Measurements from ENCODE around the gene CUX1.

Gene CUX1

GRCh38 chr7:101916876-101917275, 99.5 kb downstream of the CUX1 start (continued):
- TF ChIP-seq CREB5 (CRISPR knock-in tag; IDR thresholded peaks at IDR 0.05; ENCODE audit: low read depth) = no peak
- TF ChIP-seq BACH2 (CRISPR knock-in tag; IDR thresholded peaks at IDR 0.05; ENCODE audit: borderline replicate concordance) = no peak
- TF ChIP-seq ZNF8 (CRISPR knock-in tag; IDR thresholded peaks at IDR 0.05) = no peak
- TF ChIP-seq ARNTL (CRISPR knock-in tag; IDR thresholded peaks at IDR 0.05; ENCODE audit: borderline replicate concordance, low read depth) = no peak
- TF ChIP-seq OSR1 (CRISPR knock-in tag; IDR thresholded peaks at IDR 0.05) = no peak

GRCh38 chr7:101917566-101917965, 100.1 kb downstream of the CUX1 start:
- no peak for ATAC-seq
- no peak for TF ChIP-seq CREB5 (CRISPR knock-in tag; IDR thresholded peaks at IDR 0.05; ENCODE audit: low read depth)
- no peak for TF ChIP-seq ZC3H10 (CRISPR knock-in tag; IDR thresholded peaks at IDR 0.05)
- TF ChIP-seq OSR1 (CRISPR knock-in tag; IDR thresholded peaks at IDR 0.05) = no peak
- TF ChIP-seq, protein P1, sequence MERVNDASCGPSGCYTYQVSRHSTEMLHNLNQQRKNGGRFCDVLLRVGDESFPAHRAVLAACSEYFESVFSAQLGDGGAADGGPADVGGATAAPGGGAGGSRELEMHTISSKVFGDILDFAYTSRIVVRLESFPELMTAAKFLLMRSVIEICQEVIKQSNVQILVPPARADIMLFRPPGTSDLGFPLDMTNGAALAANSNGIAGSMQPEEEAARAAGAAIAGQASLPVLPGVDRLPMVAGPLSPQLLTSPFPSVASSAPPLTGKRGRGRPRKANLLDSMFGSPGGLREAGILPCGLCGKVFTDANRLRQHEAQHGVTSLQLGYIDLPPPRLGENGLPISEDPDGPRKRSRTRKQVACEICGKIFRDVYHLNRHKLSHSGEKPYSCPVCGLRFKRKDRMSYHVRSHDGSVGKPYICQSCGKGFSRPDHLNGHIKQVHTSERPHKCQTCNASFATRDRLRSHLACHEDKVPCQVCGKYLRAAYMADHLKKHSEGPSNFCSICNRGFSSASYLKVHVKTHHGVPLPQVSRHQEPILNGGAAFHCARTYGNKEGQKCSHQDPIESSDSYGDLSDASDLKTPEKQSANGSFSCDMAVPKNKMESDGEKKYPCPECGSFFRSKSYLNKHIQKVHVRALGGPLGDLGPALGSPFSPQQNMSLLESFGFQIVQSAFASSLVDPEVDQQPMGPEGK (CRISPR knock-in tag; IDR thresholded peaks at IDR 0.05; ENCODE audit: borderline replicate concordance) = no peak
- TF ChIP-seq ZNF8 (CRISPR knock-in tag; IDR thresholded peaks at IDR 0.05) = no peak
- TF ChIP-seq BACH2 (CRISPR knock-in tag; IDR thresholded peaks at IDR 0.05; ENCODE audit: borderline replicate concordance) = no peak
- TF ChIP-seq ARNTL (CRISPR knock-in tag; IDR thresholded peaks at IDR 0.05; ENCODE audit: borderline replicate concordance, low read depth) = no peak
- TF ChIP-seq, protein P2, sequence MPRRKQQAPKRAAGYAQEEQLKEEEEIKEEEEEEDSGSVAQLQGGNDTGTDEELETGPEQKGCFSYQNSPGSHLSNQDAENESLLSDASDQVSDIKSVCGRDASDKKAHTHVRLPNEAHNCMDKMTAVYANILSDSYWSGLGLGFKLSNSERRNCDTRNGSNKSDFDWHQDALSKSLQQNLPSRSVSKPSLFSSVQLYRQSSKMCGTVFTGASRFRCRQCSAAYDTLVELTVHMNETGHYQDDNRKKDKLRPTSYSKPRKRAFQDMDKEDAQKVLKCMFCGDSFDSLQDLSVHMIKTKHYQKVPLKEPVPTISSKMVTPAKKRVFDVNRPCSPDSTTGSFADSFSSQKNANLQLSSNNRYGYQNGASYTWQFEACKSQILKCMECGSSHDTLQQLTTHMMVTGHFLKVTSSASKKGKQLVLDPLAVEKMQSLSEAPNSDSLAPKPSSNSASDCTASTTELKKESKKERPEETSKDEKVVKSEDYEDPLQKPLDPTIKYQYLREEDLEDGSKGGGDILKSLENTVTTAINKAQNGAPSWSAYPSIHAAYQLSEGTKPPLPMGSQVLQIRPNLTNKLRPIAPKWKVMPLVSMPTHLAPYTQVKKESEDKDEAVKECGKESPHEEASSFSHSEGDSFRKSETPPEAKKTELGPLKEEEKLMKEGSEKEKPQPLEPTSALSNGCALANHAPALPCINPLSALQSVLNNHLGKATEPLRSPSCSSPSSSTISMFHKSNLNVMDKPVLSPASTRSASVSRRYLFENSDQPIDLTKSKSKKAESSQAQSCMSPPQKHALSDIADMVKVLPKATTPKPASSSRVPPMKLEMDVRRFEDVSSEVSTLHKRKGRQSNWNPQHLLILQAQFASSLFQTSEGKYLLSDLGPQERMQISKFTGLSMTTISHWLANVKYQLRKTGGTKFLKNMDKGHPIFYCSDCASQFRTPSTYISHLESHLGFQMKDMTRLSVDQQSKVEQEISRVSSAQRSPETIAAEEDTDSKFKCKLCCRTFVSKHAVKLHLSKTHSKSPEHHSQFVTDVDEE (CRISPR knock-in tag; IDR thresholded peaks at IDR 0.05) = no peak
- TF ChIP-seq RARB (CRISPR knock-in tag; IDR thresholded peaks at IDR 0.05) = no peak

- no peak for TF ChIP-seq BACH2 (CRISPR knock-in tag; IDR thresholded peaks at IDR 0.05; ENCODE audit: borderline replicate concordance)
- TF ChIP-seq ZC3H10 (CRISPR knock-in tag; IDR thresholded peaks at IDR 0.05) = no peak
- no peak for TF ChIP-seq CSDC2 (CRISPR knock-in tag; IDR thresholded peaks at IDR 0.05)
- no peak for TF ChIP-seq ESRRG (CRISPR knock-in tag; IDR thresholded peaks at IDR 0.05)
- no peak for TF ChIP-seq RARB (CRISPR knock-in tag; IDR thresholded peaks at IDR 0.05)
- no peak for TF ChIP-seq TOX (CRISPR knock-in tag; IDR thresholded peaks at IDR 0.05; ENCODE audit: borderline replicate concordance)
- TF ChIP-seq, protein P1 (CRISPR knock-in tag; IDR thresholded peaks at IDR 0.05; ENCODE audit: borderline replicate concordance) = no peak
- TF ChIP-seq ISL1 (CRISPR knock-in tag; IDR thresholded peaks at IDR 0.05) = no peak
- no peak for TF ChIP-seq POU6F1 (CRISPR knock-in tag; IDR thresholded peaks at IDR 0.05; ENCODE audit: borderline replicate concordance, low read depth)
- TF ChIP-seq ARNTL (CRISPR knock-in tag; IDR thresholded peaks at IDR 0.05; ENCODE audit: borderline replicate concordance, low read depth) = no peak
- TF ChIP-seq ZNF565 (CRISPR knock-in tag; conservative IDR thresholded peaks at IDR 0.05; ENCODE audit: low read depth) = no peak
- TF ChIP-seq, protein P3, sequence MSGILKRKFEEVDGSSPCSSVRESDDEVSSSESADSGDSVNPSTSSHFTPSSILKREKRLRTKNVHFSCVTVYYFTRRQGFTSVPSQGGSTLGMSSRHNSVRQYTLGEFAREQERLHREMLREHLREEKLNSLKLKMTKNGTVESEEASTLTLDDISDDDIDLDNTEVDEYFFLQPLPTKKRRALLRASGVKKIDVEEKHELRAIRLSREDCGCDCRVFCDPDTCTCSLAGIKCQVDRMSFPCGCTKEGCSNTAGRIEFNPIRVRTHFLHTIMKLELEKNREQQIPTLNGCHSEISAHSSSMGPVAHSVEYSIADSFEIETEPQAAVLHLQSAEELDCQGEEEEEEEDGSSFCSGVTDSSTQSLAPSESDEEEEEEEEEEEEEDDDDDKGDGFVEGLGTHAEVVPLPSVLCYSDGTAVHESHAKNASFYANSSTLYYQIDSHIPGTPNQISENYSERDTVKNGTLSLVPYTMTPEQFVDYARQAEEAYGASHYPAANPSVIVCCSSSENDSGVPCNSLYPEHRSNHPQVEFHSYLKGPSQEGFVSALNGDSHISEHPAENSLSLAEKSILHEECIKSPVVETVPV (CRISPR knock-in tag; IDR thresholded peaks at IDR 0.05) = no peak
- TF ChIP-seq TCF4 (CRISPR knock-in tag; IDR thresholded peaks at IDR 0.05; ENCODE audit: borderline replicate concordance) = no peak
- no peak for ATAC-seq
Observed at GRCh38 chr7:101918426-101918825, 101.0 kb downstream of the CUX1 start.

Measured in SK-N-SH treated with all-trans-retinoic acid at 6 μM for 48 hours (cell line).